NCI-H2196 (cell line): Measurements from ENCODE around the gene EFEMP1.

ENCODE experiments used
- DNase-seq: peaks from one replicate; lab custom pipeline; 2025; ENCODE audit not compliant: unreplicated experiment; lab: John Stamatoyannopoulos, UW

EFEMP1 gene, protein sequence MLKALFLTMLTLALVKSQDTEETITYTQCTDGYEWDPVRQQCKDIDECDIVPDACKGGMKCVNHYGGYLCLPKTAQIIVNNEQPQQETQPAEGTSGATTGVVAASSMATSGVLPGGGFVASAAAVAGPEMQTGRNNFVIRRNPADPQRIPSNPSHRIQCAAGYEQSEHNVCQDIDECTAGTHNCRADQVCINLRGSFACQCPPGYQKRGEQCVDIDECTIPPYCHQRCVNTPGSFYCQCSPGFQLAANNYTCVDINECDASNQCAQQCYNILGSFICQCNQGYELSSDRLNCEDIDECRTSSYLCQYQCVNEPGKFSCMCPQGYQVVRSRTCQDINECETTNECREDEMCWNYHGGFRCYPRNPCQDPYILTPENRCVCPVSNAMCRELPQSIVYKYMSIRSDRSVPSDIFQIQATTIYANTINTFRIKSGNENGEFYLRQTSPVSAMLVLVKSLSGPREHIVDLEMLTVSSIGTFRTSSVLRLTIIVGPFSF

DNA sequence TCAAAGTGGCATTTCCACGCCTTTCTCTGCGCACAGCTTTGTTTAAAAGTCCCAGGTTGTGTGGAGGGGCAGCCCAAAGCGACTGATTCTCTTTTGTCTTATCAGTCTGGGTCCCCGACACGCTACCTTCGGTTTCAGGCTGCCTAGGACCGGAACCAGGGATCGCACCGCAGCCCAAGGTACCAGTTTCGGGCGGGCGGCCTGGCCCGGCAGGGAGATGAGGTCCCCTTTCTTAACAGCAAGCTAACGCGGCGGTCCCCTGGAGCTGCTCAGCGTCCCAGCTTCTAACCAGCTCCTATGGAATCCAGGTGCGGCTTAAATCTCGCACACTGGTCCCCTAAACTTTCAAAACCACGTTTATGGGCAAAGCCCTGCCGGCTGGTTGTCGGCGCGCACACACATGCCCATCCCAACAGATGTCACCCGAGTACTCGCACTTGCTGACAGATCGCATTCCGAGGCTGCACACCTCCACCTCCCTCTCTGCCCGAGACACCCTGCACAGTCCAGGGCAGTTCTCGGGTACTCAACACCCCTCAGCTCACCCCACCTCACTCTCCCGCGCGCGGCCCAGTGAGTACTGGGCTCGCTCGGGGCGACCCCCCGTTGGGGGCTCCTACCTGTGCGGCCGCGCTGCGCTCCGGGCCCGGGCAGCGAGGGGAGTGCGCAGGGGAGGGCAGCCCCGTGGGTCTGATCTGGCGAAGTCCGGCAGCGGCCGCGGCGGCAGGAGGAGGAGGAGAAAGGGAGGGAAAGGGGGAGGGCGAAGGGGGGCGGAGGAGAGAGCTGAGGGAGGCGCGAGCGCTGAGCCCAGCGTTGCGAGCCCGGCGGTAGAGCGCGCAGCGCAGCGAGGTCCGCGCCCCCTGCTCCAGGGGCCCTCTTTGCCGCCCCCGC is at the start of gene EFEMP1:
EFEMP1 (minus strand) TSS at position 692 of the 891 bp plus-strand sequence. CDS start 1,342 bp downstream, outside the sequence.
- peak; percentile 5 for DNase-seq

DNA sequence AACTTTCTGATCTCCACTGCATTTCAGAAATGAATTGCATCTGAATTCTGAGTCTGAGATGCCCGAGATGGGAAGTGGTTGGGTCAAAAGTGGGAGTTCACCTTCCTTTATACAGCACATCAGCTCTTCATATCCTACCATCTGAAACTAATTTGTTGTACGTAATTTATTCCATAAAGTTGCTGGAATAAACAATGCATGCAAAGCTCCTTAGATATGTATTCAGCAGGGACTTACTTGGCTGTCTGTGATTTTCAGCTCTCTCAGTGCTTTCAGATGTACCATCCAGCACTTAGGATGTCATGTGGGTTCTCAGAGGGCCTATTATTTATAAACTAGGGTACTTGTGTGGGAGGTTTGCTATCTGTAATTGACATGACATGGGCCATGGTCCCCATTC is 46.9 kb upstream of the EFEMP1 start:
- no peak for DNase-seq

DNA sequence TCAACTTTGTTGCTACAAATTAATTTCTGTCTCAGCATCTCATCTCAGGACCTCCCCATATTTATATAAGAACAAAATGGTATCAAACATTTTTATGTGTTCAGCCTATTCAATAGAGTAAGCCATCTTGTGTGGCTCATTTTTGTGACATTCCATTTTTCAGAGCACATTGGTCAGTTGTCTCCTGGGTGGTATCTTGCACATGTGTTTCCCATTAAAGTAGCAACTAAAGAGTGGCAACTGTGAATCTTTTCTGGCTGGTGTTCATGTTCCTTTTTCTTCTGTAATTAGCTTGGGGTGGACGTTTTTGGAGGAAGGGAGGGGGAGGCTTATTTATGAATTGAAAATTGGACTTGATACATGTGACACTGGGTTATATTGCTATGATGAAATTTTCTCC is 45.4 kb upstream of the EFEMP1 start:
- DNase-seq = no peak

DNA sequence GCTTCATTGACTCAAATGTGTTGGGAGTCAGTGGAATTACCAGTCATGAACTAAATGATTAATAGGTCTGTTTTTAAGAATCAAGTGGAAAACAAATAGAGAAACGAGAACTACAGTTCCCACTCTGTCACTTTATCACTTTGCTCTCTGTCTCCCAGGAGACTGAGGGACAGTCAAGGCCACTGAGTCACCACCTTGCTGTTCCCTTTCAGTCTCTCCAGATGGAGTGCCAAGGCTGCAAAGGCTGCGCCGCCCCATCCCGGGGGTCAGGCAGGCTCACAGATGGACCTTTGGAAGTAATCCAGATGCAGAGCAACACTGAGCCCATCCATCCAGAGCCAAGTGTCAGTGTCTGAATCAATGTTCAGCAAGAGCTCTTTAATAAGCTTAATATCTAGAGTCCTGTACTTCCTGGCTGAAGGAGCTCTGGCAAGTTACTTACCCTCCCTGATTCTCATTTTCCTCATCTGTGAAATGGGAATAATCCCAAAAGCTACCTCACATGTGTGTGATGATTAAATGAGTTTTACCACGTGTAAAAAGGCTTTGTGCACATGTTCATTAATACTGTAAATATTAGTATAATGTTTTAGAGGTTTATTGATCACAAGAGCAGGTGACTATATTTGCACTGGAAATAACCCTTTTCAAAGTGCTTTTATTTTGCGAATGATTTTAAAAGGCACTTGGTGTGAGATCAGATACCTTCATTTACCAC is 43.0 kb upstream of the EFEMP1 start:
- DNase-seq = no peak

DNA sequence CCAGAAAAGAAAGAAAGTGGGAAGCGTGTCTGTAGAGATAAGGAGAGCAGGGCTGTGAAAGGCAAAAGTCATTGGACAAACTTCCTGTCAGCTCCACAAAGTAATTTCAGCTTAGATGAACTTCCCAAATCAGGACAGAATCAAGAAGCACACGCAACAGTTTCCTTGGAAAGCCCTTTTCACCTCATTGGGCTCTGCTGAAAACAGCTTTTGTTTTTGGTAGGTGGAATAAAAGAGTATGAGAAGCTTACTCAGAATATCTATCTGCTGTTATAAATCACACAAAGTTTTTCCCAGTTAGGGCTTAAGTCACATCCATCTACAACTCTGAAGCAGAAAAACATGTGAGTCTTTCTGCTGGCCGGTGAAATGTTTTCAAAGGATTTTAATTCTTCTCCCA is 42.4 kb upstream of the EFEMP1 start:
- DNase-seq = no peak

DNA sequence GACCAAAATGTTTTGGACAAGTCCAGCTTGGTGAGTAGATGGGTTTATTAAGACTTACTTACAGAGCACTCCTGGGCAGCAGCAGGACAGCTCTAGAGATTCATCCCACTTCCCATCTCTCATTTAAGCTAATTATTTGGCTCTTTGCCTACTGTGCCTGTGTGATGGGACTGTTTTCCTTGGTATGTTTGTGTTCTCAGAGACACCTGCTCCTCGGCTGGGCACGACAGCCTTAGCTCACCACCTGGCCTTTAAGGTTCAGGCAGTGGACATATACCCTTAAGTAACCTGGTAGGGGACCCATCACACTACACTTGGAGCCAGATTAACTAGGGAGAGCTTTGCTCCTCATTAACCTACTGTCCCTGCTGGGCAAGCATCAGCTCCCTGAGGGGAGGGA is 41.7 kb upstream of the EFEMP1 start:
- no peak for DNase-seq

DNA sequence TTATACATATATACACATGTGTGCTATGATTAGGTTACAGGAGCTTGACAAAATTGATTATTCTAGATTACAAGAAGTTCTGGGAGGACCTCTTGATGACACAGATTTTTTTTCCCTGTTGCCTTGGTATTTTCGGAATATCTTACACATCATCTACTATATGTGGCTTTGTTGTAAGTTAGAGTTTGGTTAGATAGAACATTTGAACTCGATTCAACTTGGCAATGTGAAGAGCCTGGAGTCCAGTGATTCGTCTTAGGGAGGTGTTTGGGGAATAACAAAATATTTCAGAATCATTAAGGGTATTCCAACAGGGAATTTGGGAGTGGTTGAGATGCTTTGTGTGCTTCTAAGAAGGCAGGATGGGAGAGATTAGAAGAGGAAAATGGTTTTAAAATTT is 39.3 kb upstream of the EFEMP1 start:
- no peak for DNase-seq

DNA sequence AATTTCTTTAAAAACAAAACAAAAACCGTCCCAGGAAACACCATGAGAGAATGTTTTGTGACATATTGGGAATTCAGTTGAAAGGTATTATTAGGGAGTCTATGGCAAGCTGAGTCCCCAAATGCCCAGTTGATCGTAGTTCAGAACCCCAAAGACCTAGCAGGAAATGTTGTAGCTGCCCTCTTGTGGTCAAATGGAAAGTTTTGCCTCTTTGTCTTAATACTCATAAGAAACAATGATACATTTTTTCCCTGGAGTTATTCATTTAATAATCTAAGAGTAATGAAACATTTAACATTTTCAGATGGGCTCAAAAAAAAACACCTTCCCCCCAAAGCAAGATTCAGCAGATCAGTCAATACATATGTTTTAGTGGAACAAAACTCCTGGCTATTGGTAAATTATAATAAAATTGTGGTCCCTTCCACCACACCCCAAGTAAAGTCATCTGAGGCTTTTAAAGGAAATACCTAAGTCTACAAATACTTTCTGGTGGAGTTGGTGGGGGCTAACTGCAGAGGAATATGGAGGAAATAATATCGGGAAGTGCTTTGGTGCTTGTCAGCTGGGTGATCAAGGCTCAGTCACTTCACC is 37.8 kb upstream of the EFEMP1 start:
- DNase-seq = peak; percentile 14

DNA sequence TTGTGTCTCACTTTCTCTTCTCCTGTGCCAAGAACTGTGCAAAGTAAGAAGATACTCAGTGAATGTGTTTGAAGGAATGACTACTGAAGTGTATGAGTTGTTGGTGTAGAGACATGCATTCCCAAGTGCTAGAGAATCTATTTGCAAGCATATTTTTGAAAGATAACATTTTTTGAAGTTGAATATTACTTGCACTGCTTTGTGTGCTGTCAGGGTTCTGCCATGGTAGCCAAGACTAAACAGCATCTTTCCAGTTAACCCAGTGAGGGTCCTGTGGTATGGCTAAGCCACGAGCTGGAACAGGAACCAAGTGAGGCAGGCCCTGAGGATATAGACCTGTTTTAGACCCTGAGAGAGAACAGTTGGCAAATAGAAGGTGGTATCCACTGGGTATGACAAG is 35.2 kb upstream of the EFEMP1 start:
- DNase-seq = no peak

DNA sequence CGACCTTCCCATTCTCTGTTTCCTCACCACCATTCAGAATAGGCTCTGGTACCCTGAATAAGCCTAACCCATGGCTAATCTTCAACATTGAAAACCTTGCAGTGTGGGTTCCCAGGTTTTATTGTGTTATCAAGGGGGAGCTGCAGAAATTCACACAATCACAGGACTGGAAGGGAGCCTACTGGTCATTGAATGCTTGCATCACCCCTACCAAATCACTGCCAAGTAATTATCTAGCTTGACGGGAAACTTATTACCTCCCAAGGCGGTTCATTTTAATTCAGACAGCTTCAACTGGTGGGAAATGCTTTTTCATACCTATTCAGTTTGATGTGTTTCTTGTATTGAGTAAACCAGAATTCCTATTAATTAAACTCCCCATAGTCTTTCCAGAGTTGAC is 33.6 kb upstream of the EFEMP1 start:
- no peak for DNase-seq

DNA sequence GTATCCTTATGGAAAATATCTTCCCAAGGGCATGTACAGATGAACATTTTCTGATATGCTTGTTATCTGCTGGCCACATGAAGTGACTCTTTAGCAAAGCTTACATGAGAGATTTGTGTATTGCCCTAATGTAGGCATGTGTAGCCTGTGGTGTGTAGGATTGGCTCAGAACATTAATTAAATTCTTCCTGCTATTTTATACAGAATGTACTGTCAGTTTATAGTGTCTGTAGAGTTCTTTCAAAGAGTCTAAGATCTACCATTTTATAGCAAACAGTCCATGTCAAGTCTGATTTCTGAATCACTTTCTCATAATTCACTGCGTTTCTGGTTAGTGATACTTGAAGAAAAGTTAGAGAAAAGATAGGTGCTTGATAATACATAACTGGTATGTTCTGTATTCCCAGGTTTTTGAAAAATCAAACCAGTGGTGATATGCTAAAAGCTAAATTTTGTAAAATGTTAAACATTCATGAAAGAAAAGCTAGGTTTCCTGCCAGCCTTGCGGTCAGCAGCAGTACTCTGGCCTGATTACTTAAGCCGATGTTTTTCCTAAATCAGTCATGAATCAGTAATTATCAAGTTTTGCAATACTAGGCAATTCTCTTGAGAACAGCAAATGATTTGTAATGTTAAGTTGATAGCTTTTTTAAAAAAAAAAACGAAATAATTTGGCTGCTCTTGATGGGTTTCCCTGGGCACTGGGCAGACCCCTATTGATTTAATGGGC is 30.9 kb upstream of the EFEMP1 start:
- DNase-seq = no peak

DNA sequence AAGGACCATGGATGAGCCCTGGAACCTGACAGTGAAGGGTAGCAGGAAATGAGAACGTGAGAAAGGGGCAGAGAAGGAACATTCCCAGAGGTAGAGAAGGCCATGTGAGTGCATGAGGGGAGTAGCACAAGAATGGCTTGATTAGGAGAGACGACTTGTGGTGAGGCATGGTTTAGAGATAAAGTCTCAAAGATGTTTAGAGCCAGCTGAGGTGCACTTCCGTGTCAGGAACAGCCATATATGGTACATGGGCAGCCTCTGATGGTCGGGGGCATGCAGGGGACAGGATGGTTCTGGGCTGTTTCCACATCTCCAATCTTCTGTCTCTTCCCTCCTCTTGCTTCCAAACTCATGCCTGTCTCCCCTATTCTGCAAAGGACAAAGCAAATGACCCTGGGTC is 28.8 kb upstream of the EFEMP1 start:
- DNase-seq = no peak

DNA sequence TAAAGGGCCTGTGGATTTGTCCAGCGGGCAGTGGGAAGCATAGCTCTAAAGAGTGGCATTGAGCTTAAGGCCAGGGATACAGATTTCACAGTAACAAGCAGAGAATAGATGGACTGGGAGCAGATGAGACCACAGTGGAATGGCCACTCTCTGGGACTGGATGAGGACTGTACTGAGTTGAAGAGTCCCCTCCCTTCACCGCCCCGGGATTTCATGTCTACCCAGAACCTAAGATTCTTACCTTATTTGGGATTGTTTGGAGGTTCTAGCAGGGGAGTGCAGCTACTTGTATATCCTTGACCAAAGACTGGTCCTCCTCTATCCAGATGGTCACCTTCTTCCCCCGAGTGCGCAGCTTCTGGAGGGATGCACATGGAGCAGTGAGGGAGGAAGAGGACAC is 28.0 kb upstream of the EFEMP1 start:
- no peak for DNase-seq

DNA sequence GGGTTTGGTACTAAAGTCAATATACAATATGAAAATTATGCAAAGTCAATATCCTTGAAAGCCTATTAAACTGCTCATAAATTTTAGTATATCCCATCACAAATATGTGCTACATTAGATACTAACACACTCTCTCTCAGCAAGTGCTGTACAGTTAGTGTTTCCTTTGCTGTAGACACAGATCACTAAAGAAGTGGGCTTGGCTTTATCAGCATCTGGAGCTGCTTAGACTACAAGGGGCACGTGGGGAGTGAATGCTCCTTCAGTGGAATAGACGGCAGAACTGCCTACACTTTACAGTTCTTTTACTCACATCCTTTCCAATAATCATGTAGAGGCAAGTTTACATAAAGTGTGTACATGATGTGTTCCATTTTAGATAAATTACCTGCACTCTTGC is 26.0 kb upstream of the EFEMP1 start:
- DNase-seq = no peak

DNA sequence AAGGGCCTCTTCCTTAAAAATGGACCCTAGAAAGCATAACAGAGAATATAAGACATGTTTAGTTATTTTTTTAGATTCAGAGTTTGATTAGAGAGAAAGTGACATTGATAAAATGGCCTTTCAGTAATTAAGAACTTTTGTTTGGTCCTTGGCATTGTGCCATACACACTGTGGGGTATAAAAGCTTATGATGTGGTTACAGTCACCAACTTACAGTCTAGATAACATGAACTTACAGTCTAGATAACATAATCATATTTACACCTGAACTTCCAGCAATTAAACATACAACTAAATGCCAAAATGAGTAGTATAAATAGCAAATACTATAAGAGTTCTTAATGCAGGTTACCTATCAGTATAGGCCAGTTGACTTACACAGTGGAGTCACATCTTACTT is 25.6 kb upstream of the EFEMP1 start:
- DNase-seq = no peak

DNA sequence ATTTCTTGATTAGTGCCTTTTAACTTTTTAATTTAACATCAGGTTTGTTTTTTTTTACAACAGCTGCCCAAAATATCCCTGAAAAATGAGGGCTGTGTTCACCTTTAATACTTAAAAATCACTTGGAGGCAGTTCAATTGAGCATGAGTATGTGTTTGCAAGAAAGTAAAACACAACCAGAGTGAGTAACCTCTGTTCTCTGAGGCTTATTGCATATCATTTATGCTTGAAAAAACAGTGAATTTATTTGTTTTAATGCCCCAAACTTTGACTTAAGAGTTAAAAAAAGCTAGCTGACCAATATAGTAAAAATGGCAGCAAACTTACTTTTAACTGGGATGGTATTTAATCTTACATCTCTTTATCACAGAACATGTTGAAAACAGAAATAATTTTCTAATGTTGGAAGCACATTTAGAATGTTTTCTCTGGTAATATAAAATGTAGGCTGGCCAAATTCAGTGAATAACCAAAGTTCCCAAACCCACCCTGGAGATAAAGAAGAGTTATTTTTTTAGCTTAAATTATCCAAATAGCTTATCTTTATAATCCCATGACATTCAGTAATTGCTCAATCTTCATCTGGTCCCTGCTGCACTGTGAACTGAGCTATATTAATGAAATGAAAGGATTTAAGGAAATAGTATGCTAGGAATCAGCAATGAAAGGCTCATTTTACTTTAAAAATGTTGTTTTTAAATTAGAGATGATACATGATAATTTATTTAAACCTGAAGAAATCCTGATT is 24.8 kb upstream of the EFEMP1 start:
- DNase-seq = no peak

DNA sequence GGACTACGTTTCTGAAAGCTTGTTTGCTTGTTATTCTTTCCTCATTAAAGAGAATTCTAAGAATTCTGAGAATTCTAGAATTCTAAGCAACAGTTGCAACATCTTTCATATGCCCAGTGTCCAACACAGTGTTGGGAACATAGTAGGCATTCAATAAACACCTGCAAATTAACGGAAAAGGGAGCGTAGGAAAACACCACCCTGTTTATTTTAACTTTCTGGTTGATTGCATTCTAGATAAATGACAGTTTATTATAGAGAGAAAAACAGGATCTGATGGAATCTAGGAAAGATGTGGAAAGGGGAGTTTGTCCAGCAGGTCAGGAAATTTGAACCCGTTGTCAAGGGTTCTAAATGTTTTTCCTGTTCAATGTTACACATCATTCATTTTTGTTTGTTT is 24.2 kb upstream of the EFEMP1 start:
- DNase-seq = no peak

DNA sequence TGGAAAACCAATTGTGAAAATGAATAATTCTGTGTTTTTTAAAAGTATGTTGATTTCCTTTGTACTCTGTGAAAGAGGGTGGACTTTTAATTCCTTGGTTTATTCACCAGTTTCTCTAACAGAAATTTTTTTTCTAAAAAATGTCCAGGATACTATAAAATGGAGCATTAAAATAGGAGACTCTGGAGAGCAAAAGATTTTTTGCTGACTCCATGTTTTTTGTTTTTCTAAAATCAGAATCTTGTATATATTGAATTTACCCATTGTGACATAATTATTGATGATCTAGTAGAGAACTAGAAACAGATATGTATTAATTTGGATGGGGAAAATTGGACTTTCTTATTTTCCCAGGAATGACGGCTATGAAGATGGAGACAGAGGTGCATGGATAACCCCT is 23.2 kb upstream of the EFEMP1 start:
- DNase-seq = no peak

DNA sequence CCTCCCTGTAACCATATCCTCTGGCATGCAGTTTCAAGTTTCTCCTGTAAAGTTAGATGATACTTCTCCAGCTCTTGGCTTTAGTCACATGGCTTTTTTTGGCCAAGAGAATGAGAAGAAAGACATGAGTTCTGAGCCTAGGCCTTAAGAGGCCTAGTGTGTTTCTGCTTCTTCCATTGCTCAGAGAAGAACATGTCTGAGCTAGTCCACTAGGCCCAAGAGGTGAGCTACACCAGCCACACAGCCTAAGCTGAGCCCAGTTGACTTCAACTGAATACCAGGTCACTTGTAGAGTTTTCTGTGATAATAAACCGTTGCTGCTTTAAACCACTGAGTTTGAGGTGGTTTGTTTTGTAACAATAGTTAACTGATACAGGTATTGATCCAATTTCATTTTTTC is 19.9 kb upstream of the EFEMP1 start:
- no peak for DNase-seq

DNA sequence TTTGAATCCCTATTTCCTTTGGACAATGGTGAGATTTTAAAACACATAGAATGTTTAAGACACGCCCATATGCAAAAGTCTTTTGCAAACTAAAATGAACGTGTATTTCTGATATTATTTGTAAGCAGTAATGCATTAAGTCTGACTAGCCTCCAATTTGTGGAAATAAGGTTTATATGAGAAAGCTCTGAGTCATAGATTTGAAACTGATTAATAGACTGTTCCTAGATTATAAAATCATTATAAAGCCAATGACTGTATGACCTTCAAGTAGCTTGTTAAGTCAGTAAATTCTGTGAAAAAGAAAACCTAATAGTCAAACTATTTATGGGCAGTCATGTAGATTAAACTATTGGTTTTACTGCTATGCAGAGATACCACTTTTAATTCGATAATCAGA is 12.8 kb upstream of the EFEMP1 start:
- DNase-seq = no peak
